ENCODE results near the gene ABHD4.
"Not testable (repeated sequence)": the region's sequence is repeated elsewhere in the genome, so short reads cannot be mapped to it uniquely, and the experiment has no call there.

Gene ABHD4

DNA sequence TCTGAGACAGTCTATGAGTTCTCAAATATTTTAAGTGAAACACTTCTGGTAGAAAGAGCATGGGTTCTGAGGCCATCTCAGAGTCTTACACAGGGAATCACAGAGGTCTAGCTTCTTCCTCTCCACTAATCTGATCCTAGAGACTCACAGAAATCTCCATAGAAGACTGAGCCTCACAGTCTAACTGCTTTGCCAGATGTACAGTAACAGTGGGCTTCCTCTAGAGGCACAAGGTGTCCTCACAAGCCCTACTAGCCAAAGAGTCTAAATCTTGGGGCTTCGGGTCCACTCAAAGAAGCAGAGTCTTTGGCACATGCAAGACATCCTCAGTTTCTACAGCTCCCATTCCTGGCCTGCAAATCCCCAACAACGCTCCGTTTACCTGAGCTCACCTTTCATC lies 32.0 kb downstream of the ABHD4 start:
- no peak for DNase-seq

DNA sequence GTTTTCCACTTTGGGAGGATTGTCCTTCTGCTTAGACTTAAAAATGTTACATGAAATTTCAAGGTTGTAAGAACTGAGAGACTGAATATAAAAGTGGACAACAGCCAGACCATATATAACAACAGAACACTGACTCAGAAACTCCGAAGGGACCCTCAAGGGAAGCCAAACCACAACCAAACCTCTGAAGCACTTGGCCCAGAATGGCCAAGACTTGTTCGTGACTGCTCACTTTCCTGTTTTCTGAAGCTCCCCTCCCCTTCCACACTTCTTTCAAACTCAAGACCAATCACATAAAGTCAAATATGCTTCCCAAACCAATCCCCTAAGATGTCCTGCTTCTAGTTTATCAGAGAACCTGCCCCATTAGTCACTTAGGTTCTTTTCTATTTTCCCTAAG lies 32.4 kb downstream of the ABHD4 start:
- DNase-seq = peak; percentile 65

DNA sequence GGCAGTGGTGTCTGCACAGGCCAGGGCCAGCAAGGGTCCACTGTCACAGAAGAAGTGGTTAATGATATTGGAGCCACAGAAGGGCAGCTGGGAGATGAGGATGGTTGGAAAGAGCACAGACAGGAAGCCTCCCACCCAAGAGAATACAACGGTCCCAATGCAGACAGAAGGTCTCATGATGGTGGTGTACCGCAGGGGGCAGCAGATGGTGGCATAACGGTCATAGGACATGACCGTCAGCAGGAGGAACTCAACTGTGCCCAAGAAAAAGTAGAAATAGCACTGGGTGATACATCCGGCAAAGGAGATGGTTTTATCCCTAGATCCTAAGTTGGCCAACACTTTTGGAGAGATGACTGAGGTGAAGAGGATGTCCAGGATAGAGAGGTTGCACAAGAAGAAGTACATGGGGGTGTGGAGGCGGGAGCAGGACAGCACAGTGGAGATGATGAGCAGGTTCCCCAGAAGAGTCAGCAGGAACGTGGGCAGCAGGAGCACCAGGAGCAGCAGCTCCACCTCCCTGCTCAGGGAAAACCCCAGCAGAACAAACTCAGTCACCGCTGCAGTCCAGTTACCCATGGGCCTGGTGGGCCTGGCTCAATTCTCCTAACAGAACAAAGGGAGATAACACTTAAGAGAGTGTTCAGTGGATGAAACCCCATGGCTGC lies 36.3 kb downstream of the ABHD4 start:
- DNase-seq = no peak

GRCh38 chr14:22635980-22636379 lies 37.9 kb downstream of the ABHD4 start:
- DNase-seq = not testable (repeated sequence)

DNA sequence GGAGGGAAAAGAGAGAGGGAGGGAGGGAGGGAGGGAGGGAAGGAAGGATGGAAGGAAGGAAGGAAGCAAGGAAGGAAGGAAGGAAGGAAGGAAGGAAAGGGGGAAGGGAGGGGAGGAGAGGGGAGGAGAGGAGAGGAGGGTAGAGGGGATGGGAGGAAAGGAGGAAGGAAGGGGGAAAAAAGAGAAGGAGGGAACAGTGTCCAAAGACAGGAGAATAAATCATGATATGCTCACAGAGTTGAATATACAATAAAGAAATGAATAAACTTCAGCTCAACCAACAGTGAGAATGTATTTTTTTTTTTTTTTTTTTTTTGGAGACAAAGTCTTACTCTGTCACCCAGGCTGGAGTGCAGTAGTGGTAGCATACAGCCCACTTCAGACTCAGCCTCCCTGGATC lies 42.1 kb downstream of the ABHD4 start:
- DNase-seq = no peak

- DNase-seq = no peak
These were observed 43.7 kb downstream of the ABHD4 start for GRCh38 chr14:22641846-22642245.

DNA sequence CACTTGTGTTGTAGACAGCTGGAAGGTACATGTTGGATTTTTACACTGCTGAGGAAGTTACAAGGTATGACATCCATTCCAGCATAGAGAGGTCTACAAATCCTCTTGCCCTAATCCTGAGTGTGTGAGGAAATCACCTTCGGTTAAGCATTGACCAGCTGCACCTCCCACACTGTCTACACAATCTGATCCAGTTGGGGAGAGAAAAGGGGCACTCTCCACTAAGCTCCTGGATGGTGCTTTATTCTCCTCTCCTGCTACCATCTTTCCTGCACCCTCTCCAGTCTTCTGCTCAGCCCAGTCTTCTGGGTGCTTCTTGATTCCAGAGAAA lies 46.2 kb downstream of the ABHD4 start, which contains the start of gene OR6J1:
Gene OR6J1, minus strand, starts transcription at position 48 of the 331 bp plus-strand sequence. CDS start 9,541 bp downstream, outside the sequence.
- no peak for DNase-seq

DNA sequence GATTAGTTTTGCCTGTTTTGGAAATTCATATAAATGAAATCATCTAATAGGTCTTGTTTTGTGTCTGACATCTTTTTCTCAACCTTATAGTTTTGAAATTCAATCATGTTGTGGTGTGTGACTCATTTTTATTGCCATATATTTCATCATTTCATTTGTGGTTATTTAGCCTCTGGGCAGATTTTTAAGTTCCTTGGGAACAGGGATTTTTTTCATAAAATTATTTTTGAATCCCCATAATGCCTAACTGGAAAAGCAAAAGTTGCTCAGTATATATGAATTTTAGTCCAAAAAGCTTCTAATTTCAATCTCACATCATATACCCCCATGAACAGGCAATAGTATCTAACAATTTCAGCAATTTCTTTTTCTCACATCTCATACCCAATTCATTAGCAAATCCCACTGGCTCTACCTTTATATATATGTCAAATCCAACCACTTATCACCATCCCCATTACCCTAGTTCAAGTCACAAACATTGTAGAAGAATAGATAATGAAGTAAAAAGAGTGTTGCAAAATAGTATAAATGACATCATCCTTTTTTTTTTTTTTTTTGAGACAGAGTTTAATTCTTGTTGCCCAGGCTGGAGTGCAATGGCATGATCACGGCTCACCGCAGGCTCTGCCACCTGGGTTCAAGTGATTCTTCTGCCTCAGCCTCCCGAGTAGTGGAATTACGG lies 48.6 kb downstream of the ABHD4 start:
- DNase-seq = peak; percentile 82

GRCh38 chr14:22648506-22648905 lies 50.4 kb downstream of the ABHD4 start:
- DNase-seq = no peak

GRCh38 chr14:22650046-22650739 lies 52.1 kb downstream of the ABHD4 start:
- DNase-seq = no peak

DNA sequence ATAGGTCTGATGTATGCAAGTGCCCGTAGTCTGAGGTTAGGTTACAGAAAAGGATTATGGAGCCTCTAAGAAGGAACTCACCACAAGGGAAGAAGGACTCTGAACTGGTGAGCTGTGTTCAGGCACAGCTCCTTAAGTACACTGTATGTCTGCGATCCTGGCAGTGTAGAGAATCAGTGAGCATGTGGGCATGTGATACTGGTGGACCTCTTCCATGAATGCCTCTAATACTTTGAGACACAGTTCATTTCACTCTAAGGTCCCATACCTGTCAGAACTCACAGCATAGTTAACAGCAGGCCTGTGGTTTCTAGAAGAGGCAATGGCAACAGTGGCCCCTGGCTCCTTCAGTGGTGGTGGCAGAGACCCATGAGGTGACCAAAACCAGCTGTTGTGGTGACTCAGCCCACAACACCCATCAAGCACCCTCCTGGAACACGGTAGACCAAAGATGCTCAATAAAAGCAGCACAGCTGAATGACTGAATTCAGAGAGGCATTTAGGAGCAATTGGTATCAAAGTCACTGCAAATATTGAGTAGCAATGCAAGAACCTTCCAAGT lies 52.9 kb downstream of the ABHD4 start:
- peak; percentile 41 for DNase-seq

DNA sequence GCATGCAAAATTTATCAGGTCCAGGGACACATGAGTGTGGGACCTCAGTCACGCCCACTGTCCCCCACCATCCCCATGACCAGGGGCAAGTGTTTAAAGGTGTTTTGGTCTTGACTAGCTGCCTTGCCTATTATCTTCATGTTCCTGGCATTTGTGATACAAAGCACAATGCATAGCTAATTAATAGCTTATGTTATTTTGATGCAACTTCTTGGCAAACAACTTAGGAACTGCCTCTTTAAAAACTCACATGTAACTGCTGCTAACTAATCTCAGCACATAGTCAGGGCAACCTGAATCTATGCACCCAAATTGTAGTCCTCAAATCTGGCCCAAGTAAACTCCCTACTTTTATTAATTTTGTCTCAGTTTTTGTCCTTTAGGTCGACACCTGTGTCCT lies 53.5 kb downstream of the ABHD4 start:
- DNase-seq = no peak

DNA sequence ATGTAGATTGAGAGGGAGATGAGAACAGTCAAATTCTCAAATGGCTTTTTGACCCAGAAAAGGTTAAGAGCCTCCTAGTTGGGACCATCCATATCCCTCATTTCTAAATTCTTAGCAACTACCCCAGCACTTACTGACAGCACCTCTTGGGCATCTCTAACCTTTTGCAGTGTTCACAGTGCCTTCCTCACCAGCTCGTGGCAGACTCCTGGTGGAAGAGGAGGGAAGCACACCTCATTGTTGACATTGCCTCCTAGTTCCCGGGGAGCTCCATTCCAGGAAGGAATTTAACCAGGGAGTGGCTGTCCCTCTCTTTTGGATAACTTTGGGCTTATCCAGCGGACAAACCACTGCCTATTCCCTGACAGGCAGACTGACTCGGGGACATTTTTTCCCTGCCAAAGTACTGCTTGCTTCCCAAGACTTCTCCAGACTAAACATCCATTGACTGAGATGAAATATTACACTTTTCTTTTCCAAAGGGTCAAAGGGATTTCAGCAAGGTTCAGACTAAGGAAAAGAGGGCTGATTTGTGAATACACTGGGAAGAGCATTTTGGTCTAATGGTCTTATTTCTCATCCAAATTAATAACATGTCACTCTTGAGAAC lies 55.0 kb downstream of the ABHD4 start:
- DNase-seq = peak; percentile 84

- no peak for DNase-seq
These were observed 58.1 kb downstream of the ABHD4 start for GRCh38 chr14:22656226-22656625.

GRCh38 chr14:22656945-22657731 lies 59.0 kb downstream of the ABHD4 start:
- DNase-seq = peak; percentile 86

- peak; percentile 42 for DNase-seq
These were observed 59.8 kb downstream of the ABHD4 start for GRCh38 chr14:22657861-22658260.

- DNase-seq = no peak
These were observed 60.8 kb downstream of the ABHD4 start for GRCh38 chr14:22658946-22659345.

- DNase-seq = no peak
These were observed 62.6 kb downstream of the ABHD4 start for GRCh38 chr14:22660654-22661053.

All from fibroblast of skin of back (primary cell).